ENCODE measurements around the gene GBF1.
"Not testable (repeated sequence)": the region's sequence is repeated elsewhere in the genome, so short reads cannot be mapped to it uniquely, and the experiment has no call there.

Gene GBF1

GRCh38 chr10:102301332-102301731 is 56.0 kb downstream of the GBF1 start:
- DNase-seq (ENCODE audit: low spot score): not testable (repeated sequence)

- DNase-seq (ENCODE audit: low spot score): no peak
Observed at GRCh38 chr10:102302611-102303010, 57.3 kb downstream of the GBF1 start.

DNA sequence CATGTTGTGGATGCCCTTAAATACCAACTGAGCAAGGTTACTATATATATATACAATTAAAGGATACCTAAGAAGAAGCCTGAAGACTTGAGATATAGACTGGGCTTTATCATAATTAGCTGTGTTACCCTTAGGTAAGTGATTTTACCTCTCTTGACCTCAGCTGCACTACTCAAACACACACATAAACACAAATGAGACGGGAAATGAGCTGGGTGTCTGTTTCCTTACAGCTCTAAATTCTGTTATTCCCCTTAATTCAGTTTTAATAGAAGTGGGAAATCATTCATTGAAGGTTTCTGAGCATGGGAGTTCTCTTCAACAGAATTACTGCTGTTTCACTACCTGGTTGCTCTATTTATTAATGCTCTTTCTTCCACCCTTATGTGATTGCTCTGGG is 60.7 kb downstream of the GBF1 start:
- no peak for DNase-seq (ENCODE audit: low spot score)

DNA sequence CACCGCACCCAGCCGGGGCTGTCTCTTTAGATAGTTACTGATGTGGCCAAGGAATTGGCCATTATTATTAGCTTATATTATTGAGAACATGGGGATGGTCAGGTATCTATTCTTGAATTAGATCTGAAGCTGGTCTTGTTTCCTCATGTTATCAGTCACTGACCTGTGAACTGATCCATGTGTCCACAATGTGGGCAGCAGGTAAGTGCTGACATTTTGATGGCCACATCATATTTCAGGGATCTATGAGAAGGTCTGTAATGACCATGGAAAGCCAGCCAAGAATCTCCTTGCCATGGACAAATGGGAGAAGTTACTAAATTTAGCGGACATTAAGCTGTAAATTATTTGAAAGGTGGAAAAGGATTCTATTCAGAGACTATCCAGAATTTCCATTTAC is 61.4 kb downstream of the GBF1 start:
- no peak for DNase-seq (ENCODE audit: low spot score)

GRCh38 chr10:102308318-102308717 is 63.0 kb downstream of the GBF1 start:
- DNase-seq (ENCODE audit: low spot score): not testable (repeated sequence)

DNA sequence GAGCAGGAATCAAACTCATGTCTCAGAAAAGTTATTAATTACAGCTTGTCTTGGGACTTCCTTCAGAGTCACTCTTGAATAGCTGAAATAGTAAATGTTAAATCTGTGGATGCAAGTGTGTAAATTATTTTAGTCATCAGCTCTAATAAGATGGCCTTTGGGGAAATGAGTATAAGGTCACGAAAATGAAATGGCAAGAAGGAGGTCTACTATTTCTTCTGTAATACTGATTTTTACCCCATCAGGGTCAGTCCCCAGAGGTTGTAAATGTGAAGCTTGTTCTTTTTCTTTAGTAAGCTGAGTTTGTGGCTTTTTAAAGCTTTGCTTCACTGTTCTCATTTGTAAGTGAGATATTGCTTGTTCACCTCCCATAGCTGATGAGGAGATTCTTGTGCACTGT is 63.9 kb downstream of the GBF1 start:
- no peak for DNase-seq (ENCODE audit: low spot score)

GRCh38 chr10:102309916-102310315 is 64.6 kb downstream of the GBF1 start:
- DNase-seq (ENCODE audit: low spot score): no peak

DNA sequence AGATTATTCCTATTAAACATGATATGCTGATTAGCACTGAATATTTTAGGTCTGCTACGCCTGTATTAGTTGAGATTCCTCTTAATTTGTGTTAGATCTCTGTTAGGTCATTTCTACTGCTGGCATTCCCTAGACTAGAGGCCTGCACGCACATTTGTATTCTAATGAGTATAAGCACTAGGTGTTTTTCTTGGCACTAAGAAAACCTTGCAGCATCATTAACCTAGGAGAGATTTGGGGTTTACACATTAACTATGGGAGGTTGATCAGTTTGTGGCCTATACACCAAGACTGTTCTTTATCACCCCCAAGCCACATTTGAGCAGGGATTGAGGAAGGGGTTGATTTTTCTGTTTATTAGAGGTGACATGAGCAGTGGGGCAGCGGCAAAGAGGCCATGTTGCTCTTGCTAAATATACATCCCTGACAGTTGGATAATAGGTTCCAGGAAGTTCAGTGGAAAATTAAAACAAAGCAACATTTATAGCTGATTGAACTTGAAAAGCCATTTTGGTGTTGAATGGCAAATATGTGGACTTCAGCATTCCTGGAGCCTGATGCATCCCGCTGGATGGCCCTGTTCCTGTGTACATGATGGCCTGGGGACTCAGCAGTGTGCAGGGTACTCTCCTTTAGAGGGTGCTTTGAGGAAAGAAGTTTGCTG is 65.2 kb downstream of the GBF1 start:
- DNase-seq (ENCODE audit: low spot score): no peak

- DNase-seq (ENCODE audit: low spot score): no peak
Observed at GRCh38 chr10:102311025-102311420, 65.7 kb downstream of the GBF1 start.

- no peak for DNase-seq (ENCODE audit: low spot score)
Observed at GRCh38 chr10:102312683-102313082, 67.4 kb downstream of the GBF1 start.

GRCh38 chr10:102313221-102313896 is 68.0 kb downstream of the GBF1 start:
- DNase-seq (ENCODE audit: low spot score): no peak

DNA sequence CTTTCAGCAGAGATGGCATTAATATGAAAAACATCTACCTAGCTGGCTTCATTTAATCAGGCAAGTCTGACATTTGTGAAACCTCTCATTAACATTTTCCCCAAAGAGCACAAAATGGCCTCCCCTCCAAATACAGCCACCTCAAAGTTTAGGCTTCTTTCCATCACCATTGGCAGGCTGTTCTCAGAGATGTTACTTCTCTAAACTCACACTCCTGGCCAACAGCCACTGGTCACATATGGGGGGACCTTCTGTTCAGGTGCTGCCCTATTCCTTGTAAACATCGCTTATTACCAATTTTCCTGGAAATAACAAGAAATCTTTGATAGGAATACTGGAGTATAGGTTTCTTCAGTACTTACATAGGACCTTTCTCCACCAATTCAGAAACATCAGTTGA is 69.5 kb downstream of the GBF1 start:
- no peak for DNase-seq (ENCODE audit: low spot score)

DNA sequence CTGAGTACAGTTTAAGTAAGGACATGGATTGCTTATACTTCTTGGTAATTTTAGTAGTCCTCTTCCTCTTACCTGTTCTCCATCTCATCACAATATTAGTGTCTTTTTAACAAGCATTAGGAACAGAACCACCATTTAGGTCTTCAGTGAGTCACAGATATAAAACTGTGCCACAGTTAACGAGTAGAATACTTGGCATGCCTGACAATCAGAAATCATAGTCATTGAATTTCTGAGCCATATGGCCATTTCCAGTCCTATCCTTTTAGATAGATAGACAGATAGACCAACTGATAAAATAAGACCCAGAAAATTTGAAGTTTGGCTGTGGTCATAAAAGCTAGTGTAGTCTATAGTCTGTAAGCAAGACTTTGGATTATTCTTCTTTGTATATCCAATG is 71.1 kb downstream of the GBF1 start:
- DNase-seq (ENCODE audit: low spot score): no peak

DNA sequence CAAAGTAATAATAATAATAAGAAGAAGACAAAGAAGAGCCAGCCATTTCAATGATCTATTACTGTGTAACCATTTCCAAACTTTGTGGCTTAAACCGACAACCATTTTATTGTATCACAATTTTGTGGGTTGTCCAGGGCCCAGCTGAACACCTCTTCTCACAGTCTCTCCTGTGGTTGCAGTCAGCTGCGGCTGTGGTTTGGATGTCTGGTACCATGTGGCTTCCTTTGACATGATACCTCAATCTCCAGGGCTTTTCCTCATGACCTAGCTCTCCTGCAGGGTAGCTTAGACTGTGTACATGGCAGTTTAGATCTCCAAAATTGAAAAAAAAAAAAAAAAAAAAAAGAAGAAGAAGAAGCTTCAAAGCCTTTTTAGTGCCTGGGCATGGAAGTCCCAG is 77.6 kb downstream of the GBF1 start:
- DNase-seq (ENCODE audit: low spot score): peak; percentile 49

DNA sequence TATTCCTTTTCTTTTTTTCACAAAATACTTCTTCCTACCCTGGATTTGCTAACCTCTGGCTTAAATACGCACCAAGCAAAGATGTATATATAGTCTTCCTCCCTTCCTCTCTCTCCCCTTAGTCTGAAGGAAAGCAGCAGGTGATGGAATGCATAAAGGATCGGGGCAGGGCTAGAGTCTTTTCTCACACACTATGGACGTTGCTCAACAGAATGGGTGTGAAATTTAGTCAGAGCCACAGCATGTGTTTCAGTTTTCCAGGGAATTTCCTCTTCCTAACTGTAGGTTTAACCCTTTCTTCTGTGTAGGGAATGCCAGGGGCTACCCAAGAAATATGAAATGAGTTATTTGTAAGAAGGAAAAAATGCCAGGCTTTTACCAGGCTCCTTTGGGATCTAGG is 78.7 kb downstream of the GBF1 start:
- DNase-seq (ENCODE audit: low spot score): no peak

DNA sequence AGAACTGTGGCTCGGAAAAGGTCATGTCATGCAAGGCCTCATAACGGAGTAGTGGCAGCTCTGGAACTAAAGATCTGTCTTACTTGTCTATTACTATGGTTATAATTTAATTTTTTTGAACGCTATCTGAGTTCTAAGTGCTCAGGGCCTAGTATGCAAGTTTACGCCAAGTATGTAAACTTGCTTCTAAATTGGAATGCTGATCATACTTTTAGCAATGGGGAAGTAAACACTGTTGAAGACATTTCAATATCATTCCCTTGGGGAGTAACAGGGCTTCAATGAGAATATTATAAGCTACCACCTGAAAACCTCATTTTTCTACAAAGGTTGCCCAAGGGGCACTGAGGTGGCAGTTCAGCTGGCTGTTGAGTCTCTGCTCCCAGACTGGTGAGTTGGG is 80.7 kb downstream of the GBF1 start:
- DNase-seq (ENCODE audit: low spot score): no peak

GRCh38 chr10:102327002-102327401 is 81.7 kb downstream of the GBF1 start:
- DNase-seq (ENCODE audit: low spot score): no peak

DNA sequence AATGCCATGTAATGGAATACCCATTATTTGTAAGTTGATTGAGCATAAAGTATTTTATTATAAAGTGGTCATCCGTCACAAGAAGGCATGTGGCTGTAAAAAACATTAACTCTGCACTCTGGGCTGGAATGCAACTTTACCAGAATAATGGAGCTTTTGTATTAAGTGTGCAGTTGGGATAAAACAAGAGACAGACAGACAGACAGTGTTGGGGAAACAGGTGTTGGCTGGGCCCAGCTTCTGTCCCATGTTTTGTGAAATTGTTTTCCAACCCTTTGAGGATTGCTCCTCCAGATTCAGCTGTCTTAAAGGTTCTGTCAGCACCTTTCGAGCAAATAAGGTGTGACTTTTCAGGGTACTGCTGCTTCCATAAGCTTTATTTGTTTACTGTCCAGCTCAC is 82.3 kb downstream of the GBF1 start:
- DNase-seq (ENCODE audit: low spot score): no peak

GRCh38 chr10:102332772-102333171 is 87.4 kb downstream of the GBF1 start:
- no peak for DNase-seq (ENCODE audit: low spot score)

DNA sequence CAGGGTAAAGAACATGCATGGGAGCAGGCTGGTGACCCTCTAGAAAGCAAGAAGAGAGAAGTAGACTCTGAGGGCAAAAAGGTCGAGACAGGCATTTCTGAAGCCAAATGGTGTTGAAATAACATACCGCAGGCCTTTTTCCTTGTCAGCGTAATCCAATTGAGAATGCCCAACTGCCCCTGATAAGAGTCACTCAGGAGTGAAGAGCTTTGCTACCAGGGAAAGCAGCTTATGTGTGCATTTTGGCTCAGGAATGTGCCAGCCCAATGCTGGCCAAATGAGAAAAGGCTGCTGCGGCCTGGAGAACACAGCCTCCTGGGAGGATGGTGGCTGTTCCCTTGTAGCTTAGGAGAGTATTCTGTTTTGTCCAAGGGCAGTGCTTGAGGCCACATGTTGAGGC is 88.8 kb downstream of the GBF1 start:
- no peak for DNase-seq (ENCODE audit: low spot score)

- no peak for DNase-seq (ENCODE audit: low spot score)
Observed at GRCh38 chr10:102335184-102335583, 89.9 kb downstream of the GBF1 start.

- no peak for DNase-seq (ENCODE audit: low spot score)
Observed at GRCh38 chr10:102341038-102341688, 95.8 kb downstream of the GBF1 start.

DNA sequence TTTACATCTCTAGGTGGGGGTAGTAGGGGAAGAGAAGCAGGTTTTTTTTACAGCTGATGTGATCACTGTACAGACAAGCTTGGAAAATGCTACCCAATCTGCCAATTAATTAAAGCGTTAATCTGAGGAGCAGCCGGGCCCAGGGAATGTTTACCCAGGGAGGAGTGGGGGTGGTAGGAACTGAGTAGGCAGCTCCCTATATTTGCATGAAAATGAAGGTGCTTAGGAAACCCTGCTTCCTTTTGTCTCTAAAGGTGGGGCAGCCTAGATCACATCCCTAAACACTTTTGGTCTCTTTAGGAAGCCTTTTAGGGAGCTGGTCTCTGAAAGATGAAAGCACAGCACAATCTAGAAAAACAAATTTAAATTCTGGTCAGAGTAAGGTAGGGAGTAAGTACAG is 97.1 kb downstream of the GBF1 start:
- no peak for DNase-seq (ENCODE audit: low spot score)

- DNase-seq (ENCODE audit: low spot score): no peak
Observed at GRCh38 chr10:102342958-102343357, 97.6 kb downstream of the GBF1 start.

Measured in SW480 (cell line).